CD4-positive, alpha-beta T cell (primary cell): ENCODE data around the gene DTD1. TPM values are rescaled to one million over a fixed set of nuclear protein-coding genes. Genes with fewer than 3 reads are reported as not detected.

ENCODE experiments used
- ATAC-seq: fragments of 200-7000 bp; cut with Tn5 transposase; one replicate; pipeline ENCODE4 v1.10.0; 2022; ENCODE audit warnings: mild to moderate bottlenecking; ENCODE audit not compliant: poor library complexity
- CTCF ChIA-PET: fragments of 350-600 bp; sonication (Branson Sonifier 250); formaldehyde crosslinking; loops from one replicate; lab custom pipeline; 2021; ENCODE audit warnings: antibody characterized with exemption, inconsistent platforms; lab: Charles Lee
- POLR2A ChIA-PET: fragments of 350-600 bp; sonication (Branson Sonifier 250); formaldehyde crosslinking; loops from one replicate; lab custom pipeline; 2021; ENCODE audit warnings: antibody characterized with exemption, inconsistent platforms; lab: Charles Lee
- DNase-seq, 14 experiments: peaks; one replicate each; pipeline ENCODE4 v3.0.0-alpha.2; 2013 to 2020; ENCODE audit warnings: mixed read lengths in 2 of 14
- H3K27ac ChIP-seq, 2 donors: one replicate each; pipeline versions ENCODE4 v1.5.1 to v1.7.0; 2013; ENCODE audit warnings: low read length in 2 of 2, low read depth in 1 of 2, mild to moderate bottlenecking in 1 of 2
- H3K27me3 ChIP-seq, 2 experiments: 1 replicate in 1 of 2; 2 replicates in 1 of 2; pipeline versions ENCODE4 v1.6.1 to v1.7.0; 2013; ENCODE audit warnings: low read length in 2 of 2, control low read depth in 1 of 2, mild to moderate bottlenecking in 1 of 2, moderate library complexity in 1 of 2; ENCODE audit not compliant: insufficient read depth in 2 of 2, control insufficient read depth in 1 of 2
- H3K36me3 ChIP-seq: one replicate; pipeline ENCODE4 v1.6.1; 2013; ENCODE audit warnings: low read length, control low read depth; ENCODE audit not compliant: insufficient read depth
- H3K4me1 ChIP-seq: one replicate; pipeline ENCODE4 v1.6.1; 2013; ENCODE audit warnings: low read length, control low read depth; ENCODE audit not compliant: insufficient read depth
- H3K4me3 ChIP-seq: one replicate; pipeline ENCODE4 v1.5.1; 2013; ENCODE audit warnings: mild to moderate bottlenecking, low read length, moderate library complexity
- H3K9me3 ChIP-seq, 2 experiments: 1 replicate in 1 of 2; 2 replicates in 1 of 2; pipeline versions ENCODE4 v1.6.1 to v1.7.0; 2013; ENCODE audit warnings: low read length in 2 of 2, mild to moderate bottlenecking in 2 of 2, control low read depth in 1 of 2, moderate library complexity in 1 of 2; ENCODE audit not compliant: control insufficient read depth in 1 of 2, insufficient read depth in 1 of 2
- H3K27ac Mint-ChIP-seq: one replicate; pipeline ENCODE4 v1.8.0; 2020; ENCODE audit warnings: mixed read lengths
- H3K27me3 Mint-ChIP-seq: one replicate; pipeline ENCODE4 v1.8.0; 2021; ENCODE audit warnings: mixed read lengths
- H3K36me3 Mint-ChIP-seq: one replicate; pipeline ENCODE4 v1.8.0; 2021; ENCODE audit warnings: low read depth, mixed read lengths
- H3K4me1 Mint-ChIP-seq: one replicate; pipeline ENCODE4 v1.8.0; 2021; ENCODE audit warnings: low read depth, mixed read lengths
- H3K4me3 Mint-ChIP-seq: one replicate; pipeline ENCODE4 v1.8.0; 2020; ENCODE audit warnings: mild to moderate bottlenecking, mixed read lengths
- H3K9me3 Mint-ChIP-seq: one replicate; pipeline ENCODE4 v1.8.0; 2020; ENCODE audit warnings: mixed read lengths
- intact Hi-C, 2 experiments: fragments of 100-400 bp; cut with DNase I in 1 of 2; cut with micrococcal nuclease in 1 of 2; formaldehyde crosslinking; loops; one replicate each; pipeline versions ENCODE4 v1.15.1 to v1.9.0; 2023 to 2025; cut with DNase I, micrococcal nuclease
- total RNA-seq, 174 experiments: library from RNA in 2 of 174; stranded (reverse) in 2 of 174; gene quantifications; one replicate each; pipeline ENCODE4 v1.2.3 and lab custom pipeline; 2021 to 2026
- TF ChIP-seq, protein P1 (sequence below): fragments of 200-600 bp; IDR thresholded peaks from one replicate; pipeline ENCODE4 v1.8.0; 2022; ENCODE audit warnings: antibody characterized with exemption, mild to moderate bottlenecking

The DTD1 gene
- total RNA-seq, 2 experiments from 2014 or later, result 15.4 to 16.1 TPM

GRCh38 chr20:18689557-18689956 lies 101.7 kb downstream of the DTD1 start:
- no peaks in the 10 kb centered on the region for H3K4me1 Mint-ChIP-seq

GRCh38 chr20:18692447-18692846 lies 104.6 kb downstream of the DTD1 start:
- Histone ChIP-seq H3K27ac (no peak overlapping the region), H3K9me3 (no peaks in the 10 kb centered on the region), H3K4me3 (no peak overlapping the region), H3K36me3 (no peaks in the 10 kb centered on the region), H3K27me3 (no peaks in the 10 kb centered on the region), H3K4me1 (no peaks in the 10 kb centered on the region)
- Mint-ChIP-seq H3K4me3 (no peak overlapping the region), H3K9me3 (no peaks in the 10 kb centered on the region), H3K36me3 (peaks cover 19% of the 10 kb centered on the region), H3K4me1 (no peaks in the 10 kb centered on the region), H3K27me3 (no peaks in the 10 kb centered on the region), H3K27ac (no peak overlapping the region)
- TF ChIP-seq, protein P1, sequence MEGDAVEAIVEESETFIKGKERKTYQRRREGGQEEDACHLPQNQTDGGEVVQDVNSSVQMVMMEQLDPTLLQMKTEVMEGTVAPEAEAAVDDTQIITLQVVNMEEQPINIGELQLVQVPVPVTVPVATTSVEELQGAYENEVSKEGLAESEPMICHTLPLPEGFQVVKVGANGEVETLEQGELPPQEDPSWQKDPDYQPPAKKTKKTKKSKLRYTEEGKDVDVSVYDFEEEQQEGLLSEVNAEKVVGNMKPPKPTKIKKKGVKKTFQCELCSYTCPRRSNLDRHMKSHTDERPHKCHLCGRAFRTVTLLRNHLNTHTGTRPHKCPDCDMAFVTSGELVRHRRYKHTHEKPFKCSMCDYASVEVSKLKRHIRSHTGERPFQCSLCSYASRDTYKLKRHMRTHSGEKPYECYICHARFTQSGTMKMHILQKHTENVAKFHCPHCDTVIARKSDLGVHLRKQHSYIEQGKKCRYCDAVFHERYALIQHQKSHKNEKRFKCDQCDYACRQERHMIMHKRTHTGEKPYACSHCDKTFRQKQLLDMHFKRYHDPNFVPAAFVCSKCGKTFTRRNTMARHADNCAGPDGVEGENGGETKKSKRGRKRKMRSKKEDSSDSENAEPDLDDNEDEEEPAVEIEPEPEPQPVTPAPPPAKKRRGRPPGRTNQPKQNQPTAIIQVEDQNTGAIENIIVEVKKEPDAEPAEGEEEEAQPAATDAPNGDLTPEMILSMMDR, result no peak
- CTCF ChIA-PET, result no interaction called here
- ATAC-seq (no peak), DNase-seq (no peak)
- POLR2A ChIA-PET, result interaction anchor here (0.6 kb wide), 1 partner anchor 21 kb away, joined by 3 read pairs; no protein-coding TSS in a partner anchor
- intact Hi-C loops, result no loop called here

More at GRCh38 chr20:18689557-18689956, 101.7 kb downstream of the DTD1 start:
- no peaks in the 10 kb centered on the region for H3K4me1 ChIP-seq
- no peaks in the 10 kb centered on the region for H3K27me3 ChIP-seq
- H3K4me3 Mint-ChIP-seq, result no peak overlapping the region
- DNase-seq (no peak), ATAC-seq (no peak)
- no peaks in the 10 kb centered on the region for H3K9me3 ChIP-seq
- no peaks in the 10 kb centered on the region for H3K9me3 Mint-ChIP-seq
- no peaks in the 10 kb centered on the region for H3K36me3 ChIP-seq
- ChIA-PET CTCF (no interaction called here), POLR2A (no interaction called here)
- peaks cover 15% of the 10 kb centered on the region for H3K36me3 Mint-ChIP-seq
- no peak overlapping the region for H3K27ac Mint-ChIP-seq
- H3K27ac ChIP-seq, result no peak overlapping the region
- no peak overlapping the region for H3K4me3 ChIP-seq
- H3K27me3 Mint-ChIP-seq, result no peaks in the 10 kb centered on the region
- intact Hi-C loops, result no loop called here
- TF ChIP-seq, protein P1, result no peak

DNA sequence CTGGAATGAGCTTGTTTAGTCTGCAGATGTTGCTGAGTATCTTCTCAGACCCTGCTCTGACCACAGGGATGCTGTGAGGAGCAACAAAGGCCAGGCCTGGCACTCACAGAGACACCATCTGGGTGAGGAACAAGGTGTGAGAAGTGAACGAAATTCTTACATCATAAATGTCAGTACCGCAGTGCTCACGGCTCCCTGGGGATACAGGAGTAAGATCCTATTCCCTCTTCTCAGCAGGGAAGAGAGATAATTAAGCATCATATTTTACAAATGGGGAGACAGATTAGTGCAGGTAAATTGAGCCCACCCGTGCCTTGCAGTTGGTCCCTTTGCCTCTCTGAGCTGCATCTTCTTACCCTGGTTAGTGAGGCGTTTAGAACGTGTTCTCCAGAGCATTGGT lies 106.2 kb downstream of the DTD1 start:
- no peak overlapping the region for H3K4me3 ChIP-seq
- H3K9me3 ChIP-seq, result no peaks in the 10 kb centered on the region
- no peaks in the 10 kb centered on the region for H3K4me1 Mint-ChIP-seq
- H3K36me3 Mint-ChIP-seq, result peaks cover 28% of the 10 kb centered on the region
- ChIA-PET CTCF (no interaction called here), POLR2A (no interaction called here)
- H3K27ac ChIP-seq, result no peak overlapping the region
- no peak overlapping the region for H3K4me3 Mint-ChIP-seq
- TF ChIP-seq, protein P1, result no peak
- intact Hi-C loops, result no loop called here
- ATAC-seq (no peak), DNase-seq (no peak)
- H3K9me3 Mint-ChIP-seq, result no peaks in the 10 kb centered on the region
- no peaks in the 10 kb centered on the region for H3K27me3 Mint-ChIP-seq
- H3K27ac Mint-ChIP-seq, result no peak overlapping the region
- H3K36me3 ChIP-seq, result no peaks in the 10 kb centered on the region
- no peaks in the 10 kb centered on the region for H3K4me1 ChIP-seq
- no peaks in the 10 kb centered on the region for H3K27me3 ChIP-seq
